Activated naive CD4-positive, alpha-beta T cell treated with anti-CD3 and anti-CD28 coated beads, Interleukin-2, amount 50 U/mL, for 24 hours (primary cell): ENCODE data around the gene TCEAL9.
"Not testable (repeated sequence)": the region's sequence is repeated elsewhere in the genome, so short reads cannot be mapped to it uniquely, and the experiment has no call there.

Experiments used
- H3K27ac Mint-ChIP-seq: one replicate; pipeline ENCODE4 v1.8.0; 2021; ENCODE audit warnings: mild to moderate bottlenecking, mixed read lengths
- H3K27me3 Mint-ChIP-seq: one replicate; pipeline ENCODE4 v1.8.0; 2021; ENCODE audit warnings: mixed read lengths
- H3K36me3 Mint-ChIP-seq: one replicate; pipeline ENCODE4 v1.8.0; 2021; ENCODE audit warnings: mixed read lengths
- H3K4me1 Mint-ChIP-seq: one replicate; pipeline ENCODE4 v1.8.0; 2021; ENCODE audit warnings: mixed read lengths
- H3K4me3 Mint-ChIP-seq: one replicate; pipeline ENCODE4 v1.8.0; 2021; ENCODE audit warnings: mild to moderate bottlenecking, mixed read lengths
- H3K9me3 Mint-ChIP-seq: one replicate; pipeline ENCODE4 v1.8.0; 2021; ENCODE audit warnings: mixed read lengths

Gene TCEAL9

GRCh38 chrX:103361798-103362197 is 5.5 kb downstream of the TCEAL9 start:
- Mint-ChIP-seq H3K36me3 (no peaks in the 10 kb centered on the region), H3K4me1 (peaks cover 8% of the 10 kb centered on the region), H3K9me3 (no peaks in the 10 kb centered on the region), H3K4me3 (no peak overlapping the region), H3K27ac (no peak overlapping the region), H3K27me3 (no peaks in the 10 kb centered on the region)

- peaks cover 5% of the 10 kb centered on the region for H3K4me1 Mint-ChIP-seq
- H3K36me3 Mint-ChIP-seq, result no peaks in the 10 kb centered on the region
- H3K27ac Mint-ChIP-seq, result no peak overlapping the region
- no peaks in the 10 kb centered on the region for H3K27me3 Mint-ChIP-seq
- no peaks in the 10 kb centered on the region for H3K9me3 Mint-ChIP-seq
- no peak overlapping the region for H3K4me3 Mint-ChIP-seq
Observed at GRCh38 chrX:103362474-103362873, 6.2 kb downstream of the TCEAL9 start.

- no peaks in the 10 kb centered on the region for H3K9me3 Mint-ChIP-seq
- H3K4me3 Mint-ChIP-seq, result no peak overlapping the region
- H3K27me3 Mint-ChIP-seq, result no peaks in the 10 kb centered on the region
- H3K36me3 Mint-ChIP-seq, result no peaks in the 10 kb centered on the region
- H3K27ac Mint-ChIP-seq, result no peak overlapping the region
- no peaks in the 10 kb centered on the region for H3K4me1 Mint-ChIP-seq
Observed at GRCh38 chrX:103363046-103363445, 6.7 kb downstream of the TCEAL9 start.

DNA sequence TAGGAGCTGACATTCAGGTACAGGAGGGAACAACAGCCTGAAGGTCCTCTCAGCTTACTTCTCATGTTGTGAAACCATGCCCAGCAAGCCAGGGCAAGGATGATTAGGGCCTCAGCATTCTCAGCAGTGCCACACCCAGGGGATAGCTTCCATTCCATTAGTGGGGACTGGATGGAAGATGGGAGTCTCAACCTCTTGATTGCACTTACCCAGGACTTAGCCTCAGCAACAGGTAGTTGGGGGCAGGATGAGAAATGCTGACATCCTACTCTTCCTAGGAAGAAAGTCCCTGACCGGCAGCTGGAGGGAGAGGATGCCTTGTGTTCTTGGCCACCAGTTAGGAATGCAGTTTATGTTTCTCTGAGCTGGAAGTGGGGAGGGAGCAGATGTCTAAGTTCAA is 11.2 kb downstream of the TCEAL9 start:
- Mint-ChIP-seq H3K27ac (no peak overlapping the region), H3K27me3 (no peaks in the 10 kb centered on the region), H3K4me1 (no peaks in the 10 kb centered on the region), H3K4me3 (no peak overlapping the region), H3K9me3 (no peaks in the 10 kb centered on the region), H3K36me3 (no peaks in the 10 kb centered on the region)

DNA sequence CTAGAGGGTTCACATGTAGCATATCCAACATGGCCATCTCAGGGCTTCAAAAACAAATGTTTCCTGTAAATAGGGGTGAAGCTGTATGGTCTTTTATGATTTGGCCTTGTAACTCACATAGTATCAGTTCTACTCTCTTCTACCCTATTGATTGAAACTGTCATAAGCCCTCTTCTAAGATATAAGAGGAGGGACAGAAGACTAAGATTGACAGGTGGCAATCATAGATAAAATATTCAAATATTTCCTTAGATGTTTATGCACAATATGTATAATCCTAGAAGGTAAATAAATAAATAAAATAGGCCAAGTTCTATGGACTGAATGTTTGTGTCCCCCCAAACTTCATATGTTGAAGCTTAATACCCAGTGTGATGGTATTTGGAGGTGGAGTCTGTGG is 13.2 kb downstream of the TCEAL9 start:
- no peaks in the 10 kb centered on the region for H3K27me3 Mint-ChIP-seq
- H3K4me1 Mint-ChIP-seq, result no peaks in the 10 kb centered on the region
- H3K36me3 Mint-ChIP-seq, result no peaks in the 10 kb centered on the region
- H3K9me3 Mint-ChIP-seq, result no peaks in the 10 kb centered on the region
- no peak overlapping the region for H3K4me3 Mint-ChIP-seq
- no peak overlapping the region for H3K27ac Mint-ChIP-seq

DNA sequence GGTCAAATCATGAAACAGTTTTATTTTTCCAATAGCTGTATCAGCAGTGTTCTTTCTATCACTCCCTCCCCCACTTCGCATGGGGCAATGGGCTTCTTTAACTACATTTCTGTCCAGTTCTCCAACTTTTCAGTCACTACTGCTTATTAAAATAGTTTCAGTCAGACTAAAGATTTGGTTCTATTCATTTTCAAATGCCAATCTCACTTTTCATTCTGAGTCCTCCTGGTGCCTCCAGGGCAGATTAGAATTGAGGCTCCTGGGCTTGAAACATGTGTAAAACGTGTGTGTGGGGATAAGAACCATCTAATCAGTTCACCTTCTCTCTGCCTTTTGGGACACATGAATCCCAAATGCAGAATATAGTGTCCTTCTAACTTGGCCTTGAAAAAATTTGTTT is 16.6 kb downstream of the TCEAL9 start:
- H3K27me3 Mint-ChIP-seq, result no peaks in the 10 kb centered on the region
- H3K9me3 Mint-ChIP-seq, result no peaks in the 10 kb centered on the region
- H3K36me3 Mint-ChIP-seq, result no peaks in the 10 kb centered on the region
- H3K4me3 Mint-ChIP-seq, result no peak overlapping the region
- peaks cover 7% of the 10 kb centered on the region for H3K4me1 Mint-ChIP-seq
- no peak overlapping the region for H3K27ac Mint-ChIP-seq

GRCh38 chrX:103373581-103373980 is 17.3 kb downstream of the TCEAL9 start:
- peaks cover 8% of the 10 kb centered on the region for H3K4me1 Mint-ChIP-seq
- no peaks in the 10 kb centered on the region for H3K36me3 Mint-ChIP-seq
- H3K9me3 Mint-ChIP-seq, result no peaks in the 10 kb centered on the region
- no peaks in the 10 kb centered on the region for H3K27me3 Mint-ChIP-seq
- H3K27ac Mint-ChIP-seq, result no peak overlapping the region
- no peak overlapping the region for H3K4me3 Mint-ChIP-seq

DNA sequence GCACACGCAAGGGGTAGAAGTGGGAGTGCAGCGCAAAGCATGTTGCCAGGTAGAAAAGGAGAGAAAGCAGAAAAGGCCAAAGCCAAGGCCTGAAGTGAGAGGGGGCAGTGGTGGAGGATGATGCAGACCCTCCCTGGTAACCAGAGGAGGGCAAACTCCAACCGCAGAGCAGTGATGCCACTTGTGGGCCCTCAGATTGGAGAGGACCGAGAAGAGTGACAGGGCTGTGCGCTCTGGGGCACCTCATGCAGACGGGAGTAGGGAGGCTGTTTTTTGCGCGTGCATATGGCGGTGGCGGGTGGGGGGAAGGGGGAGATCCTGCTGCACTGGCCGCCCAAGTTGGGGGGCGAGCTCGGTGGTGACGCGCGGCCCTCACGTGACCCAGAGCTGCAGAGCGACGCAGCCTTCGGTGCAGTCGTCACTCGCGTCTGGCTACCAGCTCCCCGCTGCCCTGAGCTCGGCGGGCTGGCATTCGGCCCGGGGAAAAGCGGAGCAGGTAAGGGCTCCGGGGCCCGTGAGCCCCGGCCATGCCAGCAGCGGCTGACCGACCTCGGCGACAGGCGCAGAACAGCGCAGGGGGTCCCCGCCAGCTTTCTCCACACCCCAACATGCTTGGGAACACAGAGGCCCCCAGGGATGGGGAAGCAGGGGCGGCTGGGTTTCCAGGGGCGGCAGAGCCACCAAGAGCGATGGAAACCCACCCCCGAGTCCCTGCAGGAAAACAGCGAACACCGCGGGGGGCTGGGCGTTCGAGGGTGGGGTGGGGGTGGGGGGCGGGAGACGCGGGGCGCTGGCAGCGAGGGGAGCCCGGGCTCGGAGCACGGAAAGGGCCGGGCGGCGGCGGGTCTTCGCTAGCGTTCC is 20.0 kb downstream of the TCEAL9 start, which contains the start of gene BEX3:
TSS of gene BEX3 (plus strand) at position 421 of the 861 bp plus-strand sequence. CDS start 984 bp downstream, outside the sequence.
- Mint-ChIP-seq H3K36me3 (no peaks in the 10 kb centered on the region), H3K4me3 (peak within 1 kb of the TSS; percentile 85), H3K9me3 (no peaks in the 10 kb centered on the region), H3K4me1 (peaks cover 8% of the 10 kb centered on the region), H3K27me3 (no peaks in the 10 kb centered on the region), H3K27ac (peak within 1 kb of the TSS; percentile 35)

DNA sequence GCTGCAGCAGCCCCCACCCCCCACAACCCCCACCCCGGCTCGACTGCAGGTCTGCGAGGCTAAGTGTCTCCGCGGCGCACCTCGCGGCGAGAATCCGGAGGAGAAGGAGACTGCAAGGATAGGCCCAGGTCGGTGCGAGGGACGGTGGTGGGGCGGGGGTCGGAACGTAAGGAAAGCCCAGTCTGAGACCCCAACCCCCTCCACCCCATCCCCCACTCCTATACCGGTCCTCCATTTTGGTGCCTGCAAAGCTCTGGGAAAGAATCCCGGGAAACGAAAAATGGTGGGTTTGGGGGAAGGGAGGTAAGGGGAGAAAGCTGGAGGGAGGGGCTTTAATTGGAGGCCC is 20.6 kb downstream of the TCEAL9 start:
- H3K27ac Mint-ChIP-seq, result no peak overlapping the region
- H3K27me3 Mint-ChIP-seq, result no peaks in the 10 kb centered on the region
- H3K9me3 Mint-ChIP-seq, result no peaks in the 10 kb centered on the region

GRCh38 chrX:103378990-103379389 is 22.7 kb downstream of the TCEAL9 start:
- Mint-ChIP-seq H3K36me3 (no peaks in the 10 kb centered on the region), H3K4me3 (peak overlapping the region; percentile 1), H3K4me1 (peaks cover 8% of the 10 kb centered on the region), H3K27me3 (no peaks in the 10 kb centered on the region), H3K27ac (no peak overlapping the region), H3K9me3 (no peaks in the 10 kb centered on the region)

More for the DNA sequence above, 20.6 kb downstream of the TCEAL9 start:
- peaks cover 8% of the 10 kb centered on the region for H3K4me1 Mint-ChIP-seq
- no peaks in the 10 kb centered on the region for H3K36me3 Mint-ChIP-seq
- H3K4me3 Mint-ChIP-seq, result peak overlapping the region; percentile 85

- H3K27ac Mint-ChIP-seq, result no peak overlapping the region
- H3K27me3 Mint-ChIP-seq, result no peaks in the 10 kb centered on the region
- peaks cover under 1% of the 10 kb centered on the region for H3K4me1 Mint-ChIP-seq
- H3K36me3 Mint-ChIP-seq, result no peaks in the 10 kb centered on the region
- H3K9me3 Mint-ChIP-seq, result no peaks in the 10 kb centered on the region
- H3K4me3 Mint-ChIP-seq, result no peak overlapping the region
Observed at GRCh38 chrX:103382877-103383276, 26.6 kb downstream of the TCEAL9 start.

GRCh38 chrX:103384672-103385071 is 28.4 kb downstream of the TCEAL9 start:
- no peaks in the 10 kb centered on the region for H3K27me3 Mint-ChIP-seq
- no peaks in the 10 kb centered on the region for H3K36me3 Mint-ChIP-seq
- no peak overlapping the region for H3K27ac Mint-ChIP-seq
- H3K9me3 Mint-ChIP-seq, result no peaks in the 10 kb centered on the region
- H3K4me3 Mint-ChIP-seq, result no peak overlapping the region
- no peaks in the 10 kb centered on the region for H3K4me1 Mint-ChIP-seq

DNA sequence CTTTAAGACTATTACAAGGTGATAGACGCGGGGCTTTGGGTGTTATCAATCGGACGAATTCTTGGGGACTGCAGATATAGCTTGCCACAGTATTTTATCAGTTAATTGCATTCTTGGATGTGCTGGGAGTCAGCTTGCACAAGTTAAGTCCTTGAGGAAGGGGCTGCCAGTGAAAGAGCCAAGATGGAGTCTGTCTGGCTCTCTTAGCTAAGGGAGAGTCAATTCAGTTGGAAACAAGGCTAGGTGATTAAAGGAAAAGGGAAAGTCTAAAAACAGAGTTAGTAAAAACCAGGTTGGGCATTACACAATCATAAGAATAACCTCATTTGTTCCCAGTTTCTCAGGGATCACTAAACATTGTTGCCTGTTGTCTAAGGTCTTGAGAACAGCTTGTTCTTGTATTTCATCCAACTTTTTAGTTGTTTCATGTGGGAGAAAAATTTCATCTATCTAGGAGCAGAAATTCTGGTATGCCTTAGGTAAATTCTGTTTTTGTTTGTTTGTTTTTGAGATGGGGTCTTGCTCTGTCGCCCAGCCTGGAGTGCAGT is 29.1 kb downstream of the TCEAL9 start:
- H3K4me1 Mint-ChIP-seq, H3K27me3 Mint-ChIP-seq, H3K9me3 Mint-ChIP-seq, H3K4me3 Mint-ChIP-seq, H3K36me3 Mint-ChIP-seq, H3K27ac Mint-ChIP-seq: not testable (repeated sequence)

GRCh38 chrX:103386332-103386731 is 30.0 kb downstream of the TCEAL9 start:
- H3K4me1 Mint-ChIP-seq, result peaks cover 5% of the 10 kb centered on the region
- no peaks in the 10 kb centered on the region for H3K27me3 Mint-ChIP-seq
- H3K9me3 Mint-ChIP-seq, result no peaks in the 10 kb centered on the region
- no peaks in the 10 kb centered on the region for H3K36me3 Mint-ChIP-seq
- H3K4me3 Mint-ChIP-seq, result no peak overlapping the region
- no peak overlapping the region for H3K27ac Mint-ChIP-seq

- peaks cover 5% of the 10 kb centered on the region for H3K4me1 Mint-ChIP-seq
- no peaks in the 10 kb centered on the region for H3K36me3 Mint-ChIP-seq
- H3K9me3 Mint-ChIP-seq, result no peaks in the 10 kb centered on the region
- H3K4me3 Mint-ChIP-seq, result no peak overlapping the region
- no peaks in the 10 kb centered on the region for H3K27me3 Mint-ChIP-seq
- H3K27ac Mint-ChIP-seq, result no peak overlapping the region
Observed at GRCh38 chrX:103393487-103393886, 37.2 kb downstream of the TCEAL9 start.

DNA sequence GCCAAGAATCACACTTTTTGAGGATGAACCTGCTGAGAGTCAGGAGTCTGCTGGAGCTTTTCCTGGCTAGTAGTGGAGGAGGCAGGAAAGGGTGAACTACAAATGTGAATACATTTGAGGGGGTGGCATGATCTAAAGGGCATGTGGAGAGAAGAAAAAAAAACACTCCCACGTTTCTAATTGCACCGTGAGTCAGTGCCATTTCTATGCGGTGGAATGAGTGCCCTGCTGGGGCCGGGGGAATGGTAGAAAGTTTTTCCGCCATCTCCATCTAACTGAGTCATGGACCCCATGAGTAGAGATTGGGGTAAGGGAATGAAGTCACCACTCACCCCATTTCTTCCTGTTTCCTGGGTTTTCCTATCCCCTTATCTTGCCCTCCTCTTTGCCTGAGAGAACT is 39.9 kb downstream of the TCEAL9 start:
- no peak overlapping the region for H3K4me3 Mint-ChIP-seq
- H3K27me3 Mint-ChIP-seq, result no peaks in the 10 kb centered on the region
- H3K36me3 Mint-ChIP-seq, result no peaks in the 10 kb centered on the region
- H3K4me1 Mint-ChIP-seq, result no peaks in the 10 kb centered on the region
- no peak overlapping the region for H3K27ac Mint-ChIP-seq
- no peaks in the 10 kb centered on the region for H3K9me3 Mint-ChIP-seq
